SU-DHL-6 (cell line): ENCODE results near the gene SDK1.

ENCODE experiments used
- H2AFZ ChIP-seq: fragments of 200-600 bp; sonication (generic); 2 replicates; pipeline ENCODE4 v1.6.1; 2014; ENCODE audit warnings: low read depth, mild to moderate bottlenecking, moderate library complexity, mixed read lengths, antibody characterized with exemption, low read length; ENCODE audit not compliant: severe bottlenecking
- H3F3A ChIP-seq: fragments of 200-600 bp; shearing (Covaris generic); 2 replicates; pipeline ENCODE4 v1.6.0; 2016; ENCODE audit warnings: antibody characterized with exemption, mild to moderate bottlenecking; ENCODE audit not compliant: insufficient read depth
- H3K27ac ChIP-seq: fragments of 200-600 bp; sonication (generic); 2 replicates; pipeline ENCODE4 v1.5.1; 2016; ENCODE audit warnings: low read depth, mild to moderate bottlenecking, low read length, moderate library complexity, mixed read lengths
- H3K27me3 ChIP-seq: fragments of 200-600 bp; sonication (generic), shearing (Covaris generic); 2 replicates; pipeline ENCODE4 v1.6.0; 2014; ENCODE audit warnings: mild to moderate bottlenecking, low read length
- H3K36me3 ChIP-seq: fragments of 200-600 bp; sonication (generic); 2 replicates; pipeline ENCODE4 v1.6.1; 2014; ENCODE audit warnings: mild to moderate bottlenecking, low read length, mixed read lengths
- H3K4me2 ChIP-seq: fragments of 300-600, 200-600 bp; shearing (Covaris generic), sonication (generic); 2 replicates; pipeline ENCODE4 v1.6.0; 2014; ENCODE audit warnings: low read length, low read depth, mild to moderate bottlenecking; ENCODE audit not compliant: poor library complexity, severe bottlenecking
- H3K4me3 ChIP-seq: fragments of 200-600 bp; sonication (generic); 2 replicates; pipeline ENCODE4 v1.5.1; 2014; ENCODE audit warnings: antibody characterized with exemption, low read length, mild to moderate bottlenecking, mixed read lengths; ENCODE audit not compliant: insufficient read depth, poor library complexity, severe bottlenecking
- H3K79me2 ChIP-seq: fragments of 200-600 bp; sonication (generic); 2 replicates; pipeline ENCODE4 v1.6.1; 2014; ENCODE audit warnings: mild to moderate bottlenecking, low read length, moderate library complexity; ENCODE audit not compliant: insufficient read depth
- H3K9ac ChIP-seq: fragments of 200-600 bp; sonication (generic); 2 replicates; pipeline ENCODE4 v1.7.0; 2014; ENCODE audit warnings: mild to moderate bottlenecking, low read length
- H3K9me2 ChIP-seq: fragments of 200-600 bp; sonication (generic); replicated peaks from 2 replicates; pipeline ENCODE4 v1.6.1; 2014; ENCODE audit warnings: low read length; ENCODE audit not compliant: insufficient read depth
- H3K9me3 ChIP-seq: fragments of 200-600 bp; sonication (generic); 2 replicates; pipeline ENCODE4 v1.6.1; 2014; ENCODE audit warnings: low read length, mixed read lengths; ENCODE audit not compliant: insufficient read depth
- H4K20me1 ChIP-seq: fragments of 200-600 bp; sonication (generic); 2 replicates; pipeline ENCODE4 v1.6.1; 2014; ENCODE audit warnings: low read depth, mild to moderate bottlenecking, antibody characterized with exemption, low read length, moderate library complexity, mixed read lengths
- EZH2phosphoT487 ChIP-seq: fragments of 200-600 bp; sonication (generic), shearing (Covaris generic); conservative IDR thresholded peaks from 2 replicates; pipeline ENCODE4 v1.6.1; 2018; ENCODE audit warnings: mild to moderate bottlenecking, antibody characterized with exemption, low read length, moderate library complexity, mixed read lengths
- TF ChIP-seq, protein P1 (sequence below): fragments of 200-600 bp; sonication (generic); IDR thresholded peaks from one replicate; pipeline ENCODE4 v1.5.1; 2017; ENCODE audit warnings: antibody characterized with exemption, mild to moderate bottlenecking, low read length, moderate library complexity; ENCODE audit not compliant: insufficient read depth, poor library complexity, severe bottlenecking

The SDK1 gene

DNA sequence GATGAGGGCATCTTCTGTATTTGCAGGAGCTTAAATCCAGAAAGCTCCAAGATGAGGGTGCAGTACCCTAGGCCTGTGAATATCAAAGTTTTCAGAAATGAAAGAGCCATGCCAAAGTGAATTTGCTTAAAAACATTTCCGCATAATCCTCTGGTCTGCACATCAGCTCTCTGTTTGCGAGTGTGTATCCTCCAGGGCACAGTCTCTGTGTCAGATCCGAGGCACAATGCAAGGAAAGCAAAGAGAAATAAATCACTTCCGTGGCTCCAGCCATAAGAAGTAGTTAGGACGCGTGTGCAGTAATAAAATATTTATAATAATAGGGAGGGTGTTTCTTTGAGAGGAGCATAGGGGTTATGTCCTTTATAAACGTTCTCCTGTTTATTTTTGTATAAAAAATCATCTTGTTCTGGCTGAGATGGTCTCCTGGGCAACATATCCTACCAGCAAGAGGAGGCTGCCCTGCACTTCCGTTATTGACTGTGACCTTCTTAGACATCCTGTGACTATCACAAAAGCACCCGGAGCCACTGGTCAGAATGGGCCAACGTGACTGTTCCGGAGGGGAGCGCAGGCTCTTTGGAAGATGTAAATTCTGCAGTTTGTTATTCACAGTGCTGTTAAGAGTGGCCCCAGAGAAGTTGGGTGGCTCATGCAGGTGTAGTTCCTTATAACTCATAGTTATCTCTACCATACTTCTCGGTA is 713.4 kb downstream of the SDK1 start:
- no peak overlapping the region for H2AFZ ChIP-seq
- TF ChIP-seq, protein P1, sequence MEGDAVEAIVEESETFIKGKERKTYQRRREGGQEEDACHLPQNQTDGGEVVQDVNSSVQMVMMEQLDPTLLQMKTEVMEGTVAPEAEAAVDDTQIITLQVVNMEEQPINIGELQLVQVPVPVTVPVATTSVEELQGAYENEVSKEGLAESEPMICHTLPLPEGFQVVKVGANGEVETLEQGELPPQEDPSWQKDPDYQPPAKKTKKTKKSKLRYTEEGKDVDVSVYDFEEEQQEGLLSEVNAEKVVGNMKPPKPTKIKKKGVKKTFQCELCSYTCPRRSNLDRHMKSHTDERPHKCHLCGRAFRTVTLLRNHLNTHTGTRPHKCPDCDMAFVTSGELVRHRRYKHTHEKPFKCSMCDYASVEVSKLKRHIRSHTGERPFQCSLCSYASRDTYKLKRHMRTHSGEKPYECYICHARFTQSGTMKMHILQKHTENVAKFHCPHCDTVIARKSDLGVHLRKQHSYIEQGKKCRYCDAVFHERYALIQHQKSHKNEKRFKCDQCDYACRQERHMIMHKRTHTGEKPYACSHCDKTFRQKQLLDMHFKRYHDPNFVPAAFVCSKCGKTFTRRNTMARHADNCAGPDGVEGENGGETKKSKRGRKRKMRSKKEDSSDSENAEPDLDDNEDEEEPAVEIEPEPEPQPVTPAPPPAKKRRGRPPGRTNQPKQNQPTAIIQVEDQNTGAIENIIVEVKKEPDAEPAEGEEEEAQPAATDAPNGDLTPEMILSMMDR: no peak
- H3K27ac ChIP-seq: no peak overlapping the region
- no peaks in the 10 kb centered on the region for H3K79me2 ChIP-seq
- H3F3A ChIP-seq: no peaks in the 10 kb centered on the region
- no peaks in the 10 kb centered on the region for H3K9me2 ChIP-seq
- H3K27me3 ChIP-seq: no peaks in the 10 kb centered on the region
- no peak overlapping the region for H3K9ac ChIP-seq
- no peaks in the 10 kb centered on the region for H3K36me3 ChIP-seq
- H3K4me2 ChIP-seq: no peak overlapping the region
- H4K20me1 ChIP-seq: no peaks in the 10 kb centered on the region
- H3K4me3 ChIP-seq: no peak overlapping the region
- H3K9me3 ChIP-seq: peaks cover 14% of the 10 kb centered on the region; the same call in 1 of the 2 replicates

DNA sequence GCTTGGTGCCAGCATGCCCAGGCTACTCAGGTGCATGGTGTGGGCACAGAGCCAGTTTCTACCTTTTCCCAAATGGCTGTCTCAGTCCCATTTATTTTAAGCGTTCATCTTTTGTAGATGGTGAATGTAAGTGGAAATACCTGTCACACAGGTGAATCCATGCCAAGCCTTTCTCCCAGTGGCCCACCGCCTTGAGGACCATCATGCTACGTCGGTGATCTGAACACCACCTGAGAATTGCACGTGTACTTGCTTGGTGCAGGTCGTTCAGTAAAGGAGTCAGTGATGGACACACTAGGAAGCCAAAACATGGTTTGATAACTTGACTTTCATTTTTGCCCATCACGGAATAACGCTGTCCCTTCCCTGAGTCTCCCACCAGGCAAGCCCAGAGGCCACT is 714.3 kb downstream of the SDK1 start:
- no peak overlapping the region for H2AFZ ChIP-seq
- no peaks in the 10 kb centered on the region for H3K36me3 ChIP-seq
- H3K9ac ChIP-seq: no peak overlapping the region
- H4K20me1 ChIP-seq: no peaks in the 10 kb centered on the region
- H3K27me3 ChIP-seq: no peaks in the 10 kb centered on the region
- no peak overlapping the region for H3K27ac ChIP-seq
- TF ChIP-seq, protein P1: no peak
- no peak for TF ChIP-seq EZH2phosphoT487
- no peak overlapping the region for H3K4me2 ChIP-seq
- no peak overlapping the region for H3K4me3 ChIP-seq
- peaks cover 15% of the 10 kb centered on the region; the same call in 1 of the 2 replicates for H3K9me3 ChIP-seq
- no peaks in the 10 kb centered on the region for H3K79me2 ChIP-seq
- no peaks in the 10 kb centered on the region for H3F3A ChIP-seq
- no peaks in the 10 kb centered on the region for H3K9me2 ChIP-seq

DNA sequence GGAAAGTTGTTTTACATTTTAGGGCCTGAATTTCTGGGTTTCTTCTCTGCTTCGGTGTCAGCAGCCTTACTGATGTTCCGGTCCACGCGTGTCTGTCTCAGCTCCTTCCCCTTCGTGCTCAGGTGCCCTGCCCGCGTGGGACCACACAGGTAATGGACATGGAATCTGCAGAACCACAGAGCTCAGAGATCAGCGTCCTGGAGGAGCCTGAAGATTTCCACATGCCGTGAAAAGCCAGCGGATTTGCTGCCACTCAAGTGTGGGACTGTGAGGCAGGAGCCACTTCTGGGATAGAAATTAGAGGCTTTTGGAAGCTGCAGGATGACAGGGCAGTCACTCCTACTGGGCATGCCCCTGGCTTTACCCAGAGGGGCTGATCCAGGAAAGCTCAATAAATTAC is 714.9 kb downstream of the SDK1 start:
- no peak for TF ChIP-seq EZH2phosphoT487
- TF ChIP-seq, protein P1: no peak
- H3K79me2 ChIP-seq: no peaks in the 10 kb centered on the region
- no peak overlapping the region for H3K4me3 ChIP-seq
- no peaks in the 10 kb centered on the region for H3K36me3 ChIP-seq
- H3K27ac ChIP-seq: no peak overlapping the region
- H3K9ac ChIP-seq: no peak overlapping the region
- no peak overlapping the region for H2AFZ ChIP-seq
- no peak overlapping the region for H3K4me2 ChIP-seq
- no peaks in the 10 kb centered on the region for H4K20me1 ChIP-seq
- H3K9me2 ChIP-seq: no peaks in the 10 kb centered on the region
- no peaks in the 10 kb centered on the region for H3K27me3 ChIP-seq
- no peaks in the 10 kb centered on the region for H3F3A ChIP-seq
- H3K9me3 ChIP-seq: peaks cover 15% of the 10 kb centered on the region; the same call in 1 of the 2 replicates
